ENCODE data around the gene MUC13.

Gene MUC13

GRCh38 chr3:124972457-124972856, 37.9 kb upstream of the MUC13 start:
- no peak overlapping the region for H3K4me3 ChIP-seq (replicated peaks; ENCODE audit: low read depth, low read length)

DNA sequence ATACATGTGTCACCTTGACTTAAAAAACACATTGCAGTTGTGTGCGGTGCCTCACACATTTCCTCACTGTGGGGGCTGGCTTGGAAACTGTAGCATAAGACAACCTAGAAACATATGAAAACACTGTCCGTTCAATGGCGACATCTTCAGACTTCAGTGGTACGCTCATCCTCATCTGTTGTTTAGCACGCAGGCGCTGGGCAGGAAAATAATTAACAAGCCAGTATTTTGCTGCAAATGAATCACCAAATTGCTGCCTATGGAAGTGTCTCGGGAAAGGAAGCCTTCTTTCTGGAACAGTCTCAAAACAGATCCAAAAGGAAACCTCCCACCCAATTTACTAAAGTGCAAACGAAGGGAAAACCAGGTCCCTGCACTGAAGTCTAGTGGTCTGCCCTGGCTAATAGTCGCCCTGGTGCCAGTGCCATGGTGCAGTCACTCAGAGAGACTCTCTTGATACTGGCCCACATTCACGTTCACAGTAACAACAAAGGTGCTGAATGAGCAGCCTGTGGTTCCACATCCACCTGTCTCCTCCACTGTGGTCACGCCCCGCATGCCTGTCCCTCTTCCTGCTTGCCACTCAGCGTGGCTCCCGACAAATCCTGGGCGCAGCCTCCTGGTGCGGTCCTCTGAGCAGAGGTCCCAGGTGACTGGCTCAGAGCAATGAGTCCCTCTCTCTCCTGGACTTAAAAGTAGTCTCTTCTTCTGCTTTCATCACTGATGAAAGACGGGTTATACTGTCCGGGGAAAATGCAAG, 35.6 kb upstream of the MUC13 start:
- H3K4me3 ChIP-seq (replicated peaks; ENCODE audit: low read depth, low read length) = no peak overlapping the region
- no peak for DNase-seq (ENCODE audit: low read depth)
- TF ChIP-seq, protein P1, sequence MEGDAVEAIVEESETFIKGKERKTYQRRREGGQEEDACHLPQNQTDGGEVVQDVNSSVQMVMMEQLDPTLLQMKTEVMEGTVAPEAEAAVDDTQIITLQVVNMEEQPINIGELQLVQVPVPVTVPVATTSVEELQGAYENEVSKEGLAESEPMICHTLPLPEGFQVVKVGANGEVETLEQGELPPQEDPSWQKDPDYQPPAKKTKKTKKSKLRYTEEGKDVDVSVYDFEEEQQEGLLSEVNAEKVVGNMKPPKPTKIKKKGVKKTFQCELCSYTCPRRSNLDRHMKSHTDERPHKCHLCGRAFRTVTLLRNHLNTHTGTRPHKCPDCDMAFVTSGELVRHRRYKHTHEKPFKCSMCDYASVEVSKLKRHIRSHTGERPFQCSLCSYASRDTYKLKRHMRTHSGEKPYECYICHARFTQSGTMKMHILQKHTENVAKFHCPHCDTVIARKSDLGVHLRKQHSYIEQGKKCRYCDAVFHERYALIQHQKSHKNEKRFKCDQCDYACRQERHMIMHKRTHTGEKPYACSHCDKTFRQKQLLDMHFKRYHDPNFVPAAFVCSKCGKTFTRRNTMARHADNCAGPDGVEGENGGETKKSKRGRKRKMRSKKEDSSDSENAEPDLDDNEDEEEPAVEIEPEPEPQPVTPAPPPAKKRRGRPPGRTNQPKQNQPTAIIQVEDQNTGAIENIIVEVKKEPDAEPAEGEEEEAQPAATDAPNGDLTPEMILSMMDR (IDR thresholded peaks at IDR 0.05; ENCODE audit: low read length, missing control alignments) = no peak

More at GRCh38 chr3:124972457-124972856, 37.9 kb upstream of the MUC13 start:
- no peak for DNase-seq (ENCODE audit: low read depth)
- TF ChIP-seq, protein P1 (IDR thresholded peaks at IDR 0.05; ENCODE audit: low read length, missing control alignments) = no peak

DNA sequence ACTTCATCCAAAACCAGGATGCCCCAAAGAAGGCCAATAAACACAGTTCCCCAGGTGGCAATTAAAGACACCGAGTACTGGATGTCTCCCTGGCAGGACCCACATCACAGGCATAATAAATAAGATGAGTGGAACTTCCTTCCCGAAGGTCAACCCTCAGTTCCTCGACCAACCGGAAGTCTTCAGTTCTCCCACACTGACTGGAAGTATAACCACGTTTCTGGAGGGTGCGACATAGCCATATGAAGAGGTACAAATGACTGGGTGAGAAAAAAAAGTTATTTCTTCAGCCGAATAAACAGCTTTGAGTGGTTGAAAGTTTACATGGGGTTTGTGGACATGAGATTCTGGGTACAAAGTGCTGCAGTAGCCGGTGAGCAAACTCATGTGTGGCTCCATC, 34.6 kb upstream of the MUC13 start:
- DNase-seq (ENCODE audit: low read depth) = no peak
- H3K4me3 ChIP-seq (replicated peaks; ENCODE audit: low read depth, low read length) = no peak overlapping the region
- TF ChIP-seq, protein P1 (IDR thresholded peaks at IDR 0.05; ENCODE audit: low read length, missing control alignments) = no peak

GRCh38 chr3:124967964-124968363, 33.4 kb upstream of the MUC13 start:
- no peak overlapping the region for H3K4me3 ChIP-seq (replicated peaks; ENCODE audit: low read depth, low read length)
- DNase-seq (ENCODE audit: low read depth) = no peak
- TF ChIP-seq, protein P1 (IDR thresholded peaks at IDR 0.05; ENCODE audit: low read length, missing control alignments) = no peak

DNA sequence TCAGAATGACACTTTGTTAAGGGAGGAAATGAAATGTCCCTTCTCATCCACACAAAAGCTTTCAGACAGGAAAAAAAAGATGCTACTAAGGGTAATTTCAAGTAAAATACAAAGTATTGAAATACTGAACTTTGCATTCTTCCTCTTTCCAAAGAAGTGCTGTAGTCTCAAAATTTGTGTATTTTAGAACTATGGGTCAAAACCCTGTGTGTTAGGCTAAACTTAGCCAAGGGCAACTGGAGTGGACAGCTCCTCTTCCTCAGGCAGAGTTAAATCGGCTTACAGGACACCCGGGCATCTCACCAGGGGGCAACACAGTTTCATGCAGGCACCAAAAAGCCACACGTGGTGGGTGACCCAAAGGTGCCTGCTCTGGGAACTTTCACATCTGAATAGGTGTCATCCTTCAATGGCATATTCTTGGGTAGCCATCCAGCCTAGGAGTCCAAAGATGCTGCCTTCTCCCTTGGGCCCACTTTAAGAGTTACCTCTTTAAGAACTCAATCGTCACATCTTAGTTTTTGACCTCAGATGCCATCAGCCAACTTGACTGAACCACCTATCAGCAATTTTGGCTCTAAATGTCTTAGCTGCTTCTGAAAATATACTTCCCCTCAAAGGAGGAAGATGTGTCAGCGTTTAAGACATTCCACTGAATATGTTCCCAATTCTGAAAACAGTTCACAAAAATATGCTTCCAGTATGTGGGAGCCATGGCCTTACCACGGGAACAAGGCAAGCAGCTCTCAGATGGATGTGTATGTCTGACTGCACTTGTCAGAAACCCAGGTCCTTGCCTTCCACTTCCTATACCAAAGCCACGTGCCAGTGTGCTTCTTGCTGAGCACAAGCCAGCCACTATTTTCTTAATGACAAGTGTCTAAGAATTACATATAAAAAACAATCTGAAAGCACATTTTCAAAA, 32.2 kb upstream of the MUC13 start:
- TF ChIP-seq, protein P1 (IDR thresholded peaks at IDR 0.05; ENCODE audit: low read length, missing control alignments) = no peak
- DNase-seq (ENCODE audit: low read depth) = no peak
- H3K4me3 ChIP-seq (replicated peaks; ENCODE audit: low read depth, low read length) = no peak overlapping the region

GRCh38 chr3:124965413-124965812, 30.9 kb upstream of the MUC13 start:
- DNase-seq (ENCODE audit: low read depth) = no peak
- H3K4me3 ChIP-seq (replicated peaks; ENCODE audit: low read depth, low read length) = no peak overlapping the region
- TF ChIP-seq, protein P1 (IDR thresholded peaks at IDR 0.05; ENCODE audit: low read length, missing control alignments) = no peak
